ENCODE data around the gene ZMAT5. TPM values are rescaled to one million over a fixed set of nuclear protein-coding genes. Genes with fewer than 3 reads are reported as not detected.
A peak's percentile ranks its signal among the peaks of the same experiment; 100 is the strongest.
"Not testable (repeated sequence)": the region's sequence is repeated elsewhere in the genome, so short reads cannot be mapped to it uniquely, and the experiment has no call there.

Gene ZMAT5
- polyA plus RNA-seq, 2 donors = 20.3 to 31.2 TPM

DNA sequence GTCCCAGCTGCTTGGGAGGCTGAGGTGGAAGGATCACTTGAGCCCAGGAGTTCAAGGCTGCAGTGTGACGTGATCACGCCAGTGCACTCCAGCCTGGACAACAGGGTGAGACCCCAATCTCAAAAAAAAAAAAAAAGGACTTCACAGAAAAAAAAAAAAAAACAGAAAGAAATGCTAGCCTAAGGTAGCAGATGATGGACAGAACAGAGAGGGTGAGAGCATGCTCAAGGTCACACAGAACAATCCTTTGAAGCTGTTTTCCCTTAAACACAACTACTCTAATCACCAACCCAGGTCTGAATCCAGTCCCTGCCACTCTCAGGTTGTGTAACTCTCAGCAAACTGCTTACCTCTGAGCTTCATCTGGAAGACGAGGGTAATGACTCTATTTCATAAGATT is 9.7 kb downstream of the ZMAT5 start:
- H3K27ac ChIP-seq (ENCODE audit: low read depth in 2 of 2, low read length in 1 of 2) = no peak overlapping the region
- no peak overlapping the region for H3K4me3 ChIP-seq (ENCODE audit: low read depth in 1 of 2, low read length in 2 of 2)
- no peaks in the 10 kb centered on the region for H3K9me3 ChIP-seq (ENCODE audit: control insufficient read depth in 2 of 2, insufficient read depth in 1 of 2, low read depth in 1 of 2, low read length in 1 of 2)
- peaks cover 0 to 3% of the 10 kb centered on the region in 2 donors for H3K36me3 ChIP-seq (ENCODE audit: control insufficient read depth in 2 of 2, insufficient read depth in 2 of 2, low read length in 1 of 2)
- H3K4me1 ChIP-seq (ENCODE audit: control insufficient read depth in 2 of 2, insufficient read depth in 2 of 2, low read length in 1 of 2) = no peaks in the 10 kb centered on the region
- no peaks in the 10 kb centered on the region for H3K27me3 ChIP-seq (ENCODE audit: control insufficient read depth in 1 of 2, insufficient read depth in 2 of 2, low read length in 2 of 2)
- WGBS, 2 donors = 82 to 87% methylated on average over 3 of the region's 3 CpGs

- Histone ChIP-seq H3K27me3 (ENCODE audit: control insufficient read depth in 1 of 2, insufficient read depth in 2 of 2, low read length in 2 of 2) (no peaks in the 10 kb centered on the region), H3K4me1 (ENCODE audit: control insufficient read depth in 2 of 2, insufficient read depth in 2 of 2, low read length in 1 of 2) (no peaks in the 10 kb centered on the region), H3K36me3 (ENCODE audit: control insufficient read depth in 2 of 2, insufficient read depth in 2 of 2, low read length in 1 of 2) (peaks cover 0 to 3% of the 10 kb centered on the region in 2 donors), H3K27ac (ENCODE audit: low read depth in 2 of 2, low read length in 1 of 2) (no peak overlapping the region), H3K9me3 (ENCODE audit: control insufficient read depth in 2 of 2, insufficient read depth in 1 of 2, low read depth in 1 of 2, low read length in 1 of 2) (no peaks in the 10 kb centered on the region), H3K4me3 (ENCODE audit: low read depth in 1 of 2, low read length in 2 of 2) (no peak overlapping the region)
- WGBS, 2 donors = 64 to 75% methylated on average over 7 of the region's 7 CpGs
Measured at GRCh38 chr22:29756341-29756740, 10.5 kb downstream of the ZMAT5 start.

GRCh38 chr22:29755889-29756288 is 10.9 kb downstream of the ZMAT5 start:
- H3K4me3 ChIP-seq (ENCODE audit: low read depth in 1 of 2, low read length in 2 of 2) = no peak overlapping the region
- peaks cover 0 to 3% of the 10 kb centered on the region in 2 donors for H3K36me3 ChIP-seq (ENCODE audit: control insufficient read depth in 2 of 2, insufficient read depth in 2 of 2, low read length in 1 of 2)
- no peak overlapping the region for H3K27ac ChIP-seq (ENCODE audit: low read depth in 2 of 2, low read length in 1 of 2)
- H3K4me1 ChIP-seq (ENCODE audit: control insufficient read depth in 2 of 2, insufficient read depth in 2 of 2, low read length in 1 of 2) = no peaks in the 10 kb centered on the region
- H3K9me3 ChIP-seq (ENCODE audit: control insufficient read depth in 2 of 2, insufficient read depth in 1 of 2, low read depth in 1 of 2, low read length in 1 of 2) = no peaks in the 10 kb centered on the region
- H3K27me3 ChIP-seq (ENCODE audit: control insufficient read depth in 1 of 2, insufficient read depth in 2 of 2, low read length in 2 of 2) = no peaks in the 10 kb centered on the region
- WGBS, 2 donors = 80 to 93% methylated on average over 9 of the region's 9 CpGs

DNA sequence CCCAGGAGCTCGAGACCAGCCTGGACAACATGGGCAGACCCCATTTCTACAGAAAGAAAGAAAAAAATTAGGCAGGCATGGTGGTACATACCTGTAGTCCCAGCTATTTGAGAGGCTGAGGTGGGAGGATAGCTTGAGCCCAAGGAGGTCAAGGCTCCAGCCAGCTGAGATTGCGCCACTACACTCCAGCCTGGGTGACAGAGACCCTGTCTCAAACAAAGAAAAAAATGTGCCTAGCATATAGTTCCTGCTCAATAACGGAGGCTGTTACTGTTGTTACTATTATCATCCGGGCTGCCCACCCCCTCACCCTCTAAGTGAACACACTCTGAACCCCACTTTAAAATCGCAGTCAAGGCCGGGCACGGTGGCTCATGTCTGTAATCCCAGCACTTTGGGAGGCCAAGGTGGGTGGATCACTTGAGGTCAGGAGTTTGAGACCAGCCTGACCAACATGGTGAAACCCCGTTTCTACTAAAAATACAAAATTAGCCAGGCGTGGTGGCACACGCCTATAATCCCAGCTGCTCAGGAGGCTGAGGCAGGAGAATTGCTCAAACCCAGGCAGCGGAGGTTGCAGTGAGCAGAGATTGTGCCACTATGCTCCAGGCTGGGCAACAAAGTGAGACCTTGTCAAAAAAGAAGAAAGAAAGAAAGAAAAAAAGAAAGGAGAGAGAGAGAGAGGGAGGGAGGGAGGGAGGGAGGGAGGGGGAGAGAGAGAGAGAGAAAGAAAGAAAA is 12.0 kb downstream of the ZMAT5 start:
- not testable (repeated sequence) for H3K36me3 ChIP-seq (ENCODE audit: control insufficient read depth in 2 of 2, insufficient read depth in 2 of 2, low read length in 1 of 2); H3K27ac ChIP-seq (ENCODE audit: low read depth in 2 of 2, low read length in 1 of 2); H3K4me3 ChIP-seq (ENCODE audit: low read depth in 1 of 2, low read length in 2 of 2); H3K4me1 ChIP-seq (ENCODE audit: control insufficient read depth in 2 of 2, insufficient read depth in 2 of 2, low read length in 1 of 2); H3K27me3 ChIP-seq (ENCODE audit: control insufficient read depth in 1 of 2, insufficient read depth in 2 of 2, low read length in 2 of 2); H3K9me3 ChIP-seq (ENCODE audit: control insufficient read depth in 2 of 2, insufficient read depth in 1 of 2, low read depth in 1 of 2, low read length in 1 of 2)
- 88 to 92% methylated on average over 11 of the region's 11 CpGs for WGBS, 2 donors

DNA sequence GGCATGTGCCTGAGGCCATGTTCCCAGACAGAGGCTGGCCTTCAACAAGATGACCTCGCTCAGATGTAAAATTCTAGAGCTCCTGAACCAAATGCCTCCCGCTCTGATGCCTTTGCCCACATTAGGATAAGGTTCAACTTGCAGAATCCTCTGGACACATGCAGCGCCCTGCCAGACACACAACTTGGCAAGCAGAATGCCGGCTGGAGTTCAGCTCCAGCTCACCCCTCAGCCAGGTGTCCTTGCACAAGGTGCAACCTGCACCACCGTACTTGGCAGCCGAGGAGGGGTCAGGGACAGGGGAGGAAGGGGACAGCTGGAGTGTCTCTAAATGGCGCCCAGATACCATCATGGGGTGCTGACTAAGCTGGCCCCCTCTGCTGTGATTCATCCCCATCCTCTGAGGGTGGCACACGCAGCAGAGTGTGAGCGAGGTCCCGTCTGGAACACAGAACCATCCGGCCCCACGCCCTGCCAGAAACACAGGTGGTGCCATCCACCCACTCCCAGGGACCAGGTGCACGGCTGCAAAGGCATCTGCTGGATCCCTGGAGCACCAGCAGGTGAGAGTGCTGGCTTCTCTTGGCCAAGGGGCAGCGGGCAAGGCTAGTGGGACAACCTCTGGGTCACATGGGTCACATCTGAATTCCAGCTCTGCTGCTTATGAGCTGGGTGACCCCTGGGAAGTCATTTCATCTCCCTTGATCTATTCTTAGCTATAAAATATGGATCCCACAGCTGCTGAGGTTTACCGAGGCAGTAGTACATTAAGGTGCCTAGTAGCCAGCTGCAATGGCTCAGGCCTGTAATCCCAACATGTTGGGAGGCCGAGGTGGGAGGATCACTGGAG is 12.8 kb downstream of the ZMAT5 start:
- Histone ChIP-seq H3K27me3 (ENCODE audit: control insufficient read depth in 1 of 2, insufficient read depth in 2 of 2, low read length in 2 of 2) (no peaks in the 10 kb centered on the region), H3K9me3 (ENCODE audit: control insufficient read depth in 2 of 2, insufficient read depth in 1 of 2, low read depth in 1 of 2, low read length in 1 of 2) (no peaks in the 10 kb centered on the region), H3K36me3 (ENCODE audit: control insufficient read depth in 2 of 2, insufficient read depth in 2 of 2, low read length in 1 of 2) (peaks cover 0 to 3% of the 10 kb centered on the region in 2 donors), H3K4me3 (ENCODE audit: low read depth in 1 of 2, low read length in 2 of 2) (no peak overlapping the region), H3K27ac (ENCODE audit: low read depth in 2 of 2, low read length in 1 of 2) (no peak overlapping the region), H3K4me1 (ENCODE audit: control insufficient read depth in 2 of 2, insufficient read depth in 2 of 2, low read length in 1 of 2) (peaks cover 0 to 3% of the 10 kb centered on the region in 2 donors)
- 76 to 86% methylated on average over 16 of the region's 16 CpGs for WGBS, 2 donors

GRCh38 chr22:29751669-29752068 is 15.1 kb downstream of the ZMAT5 start:
- no peak overlapping the region for H3K4me3 ChIP-seq (ENCODE audit: low read depth in 1 of 2, low read length in 2 of 2)
- H3K9me3 ChIP-seq (ENCODE audit: control insufficient read depth in 2 of 2, insufficient read depth in 1 of 2, low read depth in 1 of 2, low read length in 1 of 2) = no peaks in the 10 kb centered on the region
- H3K4me1 ChIP-seq (ENCODE audit: control insufficient read depth in 2 of 2, insufficient read depth in 2 of 2, low read length in 1 of 2) = peaks cover 0 to 16% of the 10 kb centered on the region in 2 donors
- H3K36me3 ChIP-seq (ENCODE audit: control insufficient read depth in 2 of 2, insufficient read depth in 2 of 2, low read length in 1 of 2) = peaks cover 6 to 7% of the 10 kb centered on the region in 2 donors
- WGBS, 2 donors = 97 to 98% methylated on average over 2 of the region's 2 CpGs
- no peaks in the 10 kb centered on the region for H3K27me3 ChIP-seq (ENCODE audit: control insufficient read depth in 1 of 2, insufficient read depth in 2 of 2, low read length in 2 of 2)
- no peak overlapping the region for H3K27ac ChIP-seq (ENCODE audit: low read depth in 2 of 2, low read length in 1 of 2)

DNA sequence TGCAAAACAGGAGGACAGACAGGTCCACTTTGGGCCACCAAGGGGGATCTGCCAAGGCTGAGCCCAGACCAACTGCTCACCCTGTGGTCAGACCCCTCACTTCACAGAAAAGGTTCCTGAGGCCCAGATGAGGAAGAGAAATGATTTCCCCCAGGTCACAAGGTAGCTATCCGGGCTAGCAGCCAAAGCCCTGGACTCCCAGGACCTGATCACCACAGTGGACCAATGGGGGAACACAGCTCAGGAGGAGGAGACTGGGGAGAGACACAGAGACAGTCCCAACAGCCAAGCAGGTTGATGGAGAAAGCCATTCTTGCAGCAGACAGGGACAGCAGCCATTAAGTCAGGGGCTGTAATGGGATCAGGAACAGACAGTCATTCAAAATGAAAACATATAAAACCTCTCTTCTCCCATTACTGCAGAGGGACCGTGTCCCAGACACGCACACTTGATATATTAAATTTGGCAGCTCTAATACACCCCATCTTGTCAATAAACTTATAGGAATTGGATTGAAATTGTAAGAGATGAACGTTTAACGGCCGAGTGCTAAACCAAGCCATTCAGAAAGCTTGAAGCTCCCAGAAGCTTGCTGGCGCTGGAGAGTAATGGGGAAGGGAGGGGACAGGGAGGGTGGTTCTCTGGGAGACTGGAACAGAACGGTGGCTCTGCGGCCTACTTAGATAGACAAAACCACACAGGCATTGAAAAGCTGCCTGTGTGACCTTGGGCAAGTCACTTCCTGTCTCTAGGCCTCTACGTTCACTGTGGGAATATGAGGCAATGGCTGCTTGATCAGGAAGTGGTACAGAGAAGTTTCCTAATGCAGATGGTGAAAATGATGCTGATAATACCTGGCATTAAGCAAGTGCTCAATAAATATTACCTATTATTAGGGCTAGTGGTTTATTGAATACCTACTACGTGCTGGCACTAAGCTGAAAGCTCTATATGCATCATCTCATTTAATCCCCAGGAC is 16.0 kb downstream of the ZMAT5 start:
- Histone ChIP-seq H3K4me1 (ENCODE audit: control insufficient read depth in 2 of 2, insufficient read depth in 2 of 2, low read length in 1 of 2) (peaks cover 0 to 16% of the 10 kb centered on the region in 2 donors), H3K27me3 (ENCODE audit: control insufficient read depth in 1 of 2, insufficient read depth in 2 of 2, low read length in 2 of 2) (no peaks in the 10 kb centered on the region), H3K9me3 (ENCODE audit: control insufficient read depth in 2 of 2, insufficient read depth in 1 of 2, low read depth in 1 of 2, low read length in 1 of 2) (no peaks in the 10 kb centered on the region), H3K4me3 (ENCODE audit: low read depth in 1 of 2, low read length in 2 of 2) (no peak overlapping the region), H3K27ac (ENCODE audit: low read depth in 2 of 2, low read length in 1 of 2) (peak overlapping the region in 1 of 2 donors; percentile 20), H3K36me3 (ENCODE audit: control insufficient read depth in 2 of 2, insufficient read depth in 2 of 2, low read length in 1 of 2) (peaks cover 6 to 7% of the 10 kb centered on the region in 2 donors)
- WGBS, 2 donors = 75 to 76% methylated on average over 11 of the region's 11 CpGs

DNA sequence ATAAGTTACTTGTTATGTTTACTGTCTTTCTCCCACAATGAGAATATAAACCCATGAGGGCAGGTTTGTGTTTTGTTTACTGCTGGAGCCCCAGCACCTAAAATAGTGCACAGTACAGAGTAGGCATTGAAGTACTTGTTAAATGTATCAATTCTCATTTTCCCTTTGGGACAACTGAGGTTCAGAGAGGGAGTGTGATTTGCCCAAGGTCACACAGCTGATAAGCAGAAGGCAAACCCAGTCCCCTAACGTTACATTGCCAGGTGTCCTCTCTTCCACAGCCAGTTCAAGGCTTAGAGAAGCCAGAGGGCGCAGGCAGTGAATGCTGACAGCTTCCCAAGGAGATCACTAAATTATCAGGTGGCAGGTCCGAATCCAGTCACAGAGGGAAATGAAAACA is 16.8 kb downstream of the ZMAT5 start:
- H3K4me1 ChIP-seq (ENCODE audit: control insufficient read depth in 2 of 2, insufficient read depth in 2 of 2, low read length in 1 of 2) = peaks cover 3 to 22% of the 10 kb centered on the region in 2 donors
- H3K9me3 ChIP-seq (ENCODE audit: control insufficient read depth in 2 of 2, insufficient read depth in 1 of 2, low read depth in 1 of 2, low read length in 1 of 2) = no peaks in the 10 kb centered on the region
- H3K27ac ChIP-seq (ENCODE audit: low read depth in 2 of 2, low read length in 1 of 2) = no peak overlapping the region
- peaks cover 6 to 12% of the 10 kb centered on the region in 2 donors for H3K36me3 ChIP-seq (ENCODE audit: control insufficient read depth in 2 of 2, insufficient read depth in 2 of 2, low read length in 1 of 2)
- no peaks in the 10 kb centered on the region for H3K27me3 ChIP-seq (ENCODE audit: control insufficient read depth in 1 of 2, insufficient read depth in 2 of 2, low read length in 2 of 2)
- 84 to 96% methylated on average over 3 of the region's 3 CpGs for WGBS, 2 donors
- H3K4me3 ChIP-seq (ENCODE audit: low read depth in 1 of 2, low read length in 2 of 2) = no peak overlapping the region

All from esophagus (tissue), 2 donors.